ENCODE results near the gene RNF5. TPM values are rescaled to one million over a fixed set of nuclear protein-coding genes. Genes with fewer than 3 reads are reported as not detected.

RNF5 gene
- polyA plus RNA-seq, 1 of the 3 experiments (the other 2 are of a cell fraction) = 110 TPM

DNA sequence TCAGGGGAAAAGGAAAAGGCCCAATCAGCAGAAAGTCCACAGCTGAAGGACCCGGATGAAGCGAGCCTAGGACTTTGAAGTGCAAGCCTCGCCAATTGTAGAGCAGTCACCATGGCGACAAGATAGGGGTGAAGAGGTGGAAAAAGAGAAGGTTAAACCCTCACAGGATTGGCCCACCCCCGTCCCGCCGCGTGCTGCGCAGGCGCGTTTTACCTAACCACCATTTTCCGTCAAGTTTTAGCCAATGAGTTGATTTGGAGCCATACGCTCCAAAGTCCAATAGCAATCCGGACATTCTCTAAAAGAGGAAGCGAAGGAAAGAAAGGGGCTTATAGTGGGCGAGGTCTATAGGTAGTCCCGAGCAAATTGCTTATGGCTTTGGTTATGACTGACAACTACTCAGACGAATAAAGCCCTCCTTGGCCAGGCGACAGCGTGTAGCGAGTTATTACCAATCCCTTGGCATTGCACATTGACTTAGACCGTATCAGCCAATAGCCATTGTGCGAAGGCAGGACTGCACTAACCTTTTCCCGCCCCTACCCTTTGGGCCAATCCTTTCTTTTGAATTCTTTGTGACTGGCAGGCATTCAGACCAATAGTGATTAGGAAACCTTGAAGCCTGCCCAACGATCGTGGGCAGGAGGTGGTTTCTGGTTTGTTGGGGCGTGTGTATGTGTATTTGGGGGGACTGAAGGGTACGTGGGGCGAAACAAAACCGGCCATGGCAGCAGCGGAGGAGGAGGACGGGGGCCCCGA is at the start of gene RNF5 (continued):
- TF ChIP-seq, protein P1, sequence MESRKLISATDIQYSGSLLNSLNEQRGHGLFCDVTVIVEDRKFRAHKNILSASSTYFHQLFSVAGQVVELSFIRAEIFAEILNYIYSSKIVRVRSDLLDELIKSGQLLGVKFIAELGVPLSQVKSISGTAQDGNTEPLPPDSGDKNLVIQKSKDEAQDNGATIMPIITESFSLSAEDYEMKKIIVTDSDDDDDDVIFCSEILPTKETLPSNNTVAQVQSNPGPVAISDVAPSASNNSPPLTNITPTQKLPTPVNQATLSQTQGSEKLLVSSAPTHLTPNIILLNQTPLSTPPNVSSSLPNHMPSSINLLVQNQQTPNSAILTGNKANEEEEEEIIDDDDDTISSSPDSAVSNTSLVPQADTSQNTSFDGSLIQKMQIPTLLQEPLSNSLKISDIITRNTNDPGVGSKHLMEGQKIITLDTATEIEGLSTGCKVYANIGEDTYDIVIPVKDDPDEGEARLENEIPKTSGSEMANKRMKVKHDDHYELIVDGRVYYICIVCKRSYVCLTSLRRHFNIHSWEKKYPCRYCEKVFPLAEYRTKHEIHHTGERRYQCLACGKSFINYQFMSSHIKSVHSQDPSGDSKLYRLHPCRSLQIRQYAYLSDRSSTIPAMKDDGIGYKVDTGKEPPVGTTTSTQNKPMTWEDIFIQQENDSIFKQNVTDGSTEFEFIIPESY (IDR thresholded peaks at IDR 0.05; ENCODE audit: borderline replicate concordance, low read depth) = no peak
- TF ChIP-seq GATA2 (CRISPR knock-in tag; IDR thresholded peaks at IDR 0.05) = no peak

DNA sequence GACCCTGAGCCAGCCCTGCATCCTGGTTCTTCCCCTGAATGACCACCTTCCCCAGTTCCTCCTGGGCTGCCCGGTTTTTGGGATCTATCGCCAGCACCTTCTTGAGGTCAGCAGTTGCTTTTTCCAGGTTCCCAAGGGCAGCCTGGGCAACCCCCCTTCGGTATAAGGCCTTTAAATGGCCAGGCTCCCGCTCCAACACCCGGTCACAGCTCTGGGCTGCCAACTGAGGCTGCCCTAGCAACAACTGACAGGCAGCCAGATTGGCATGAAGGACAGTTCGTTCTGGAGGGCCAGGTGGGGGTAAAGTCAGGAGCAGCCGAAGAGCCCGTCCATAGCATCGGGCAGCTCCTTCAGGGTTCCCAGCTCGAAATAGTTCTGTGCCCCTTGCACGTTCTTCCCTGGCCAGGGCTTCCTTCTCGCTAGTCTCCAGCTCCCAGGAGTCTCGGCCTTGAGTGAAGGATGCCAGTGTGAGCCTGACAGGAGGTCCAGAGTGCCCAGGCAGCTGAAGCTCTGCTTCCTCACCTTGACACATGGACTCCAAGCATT is 49.4 kb upstream of the RNF5 start:
- 72% methylated on average over 7 of the region's 13 CpGs for WGBS (ENCODE audit: low lambda C conversion rate)
- no peaks in the 10 kb centered on the region for H3K9me2 ChIP-seq
- POLR2A ChIA-PET = interaction anchor here (0.5 to 1.9 kb wide), 5 partner anchors 11 to 1422 kb away, joined by 3 to 6 read pairs (median 4); partner anchors contain the start of gene ZBTB12
- peaks cover 5% of the 10 kb centered on the region for H3F3A ChIP-seq (replicated peaks; ENCODE audit: insufficient read depth)
- H3K4me2 ChIP-seq = peak overlapping the region; percentile 98
- no peak overlapping the region for H2AFZ ChIP-seq (ENCODE audit: low read depth)
- 0 out of 2 replicates have a peak overlapping the region, but pooled peaks have one; percentile 83 for H3K9ac ChIP-seq
- H3K4me3 ChIP-seq (ENCODE audit: low read depth in 2 of 2, low read length in 1 of 2) = peak overlapping the region; percentile 58 to 97
- DNase-seq = no peak
- H3K36me3 ChIP-seq (replicated peaks in 1 of 2; ENCODE audit: control insufficient read depth in 1 of 2, insufficient read depth in 2 of 2, low read length in 1 of 2) = peaks cover 11 to 13% of the 10 kb centered on the region in 2 experiments
- no peak for TF ChIP-seq NFIC (IDR thresholded peaks at IDR 0.05; ENCODE audit: borderline replicate concordance)
- TF ChIP-seq FOSL2 (IDR thresholded peaks at IDR 0.05; ENCODE audit: borderline replicate concordance, low read depth) = no peak
- no peak for TF ChIP-seq MXI1 (IDR thresholded peaks at IDR 0.05; ENCODE audit: low read depth, low read length)
- no peak for TF ChIP-seq RXRA (IDR thresholded peaks at IDR 0.05; ENCODE audit: borderline replicate concordance, low read depth)
- no peak for TF ChIP-seq SIN3A (IDR thresholded peaks at IDR 0.05; ENCODE audit: borderline replicate concordance, low read depth, low read length)
- no peak for TF ChIP-seq TEAD4 (IDR thresholded peaks at IDR 0.05; ENCODE audit: borderline replicate concordance, insufficient read depth)
- TF ChIP-seq, protein P2, sequence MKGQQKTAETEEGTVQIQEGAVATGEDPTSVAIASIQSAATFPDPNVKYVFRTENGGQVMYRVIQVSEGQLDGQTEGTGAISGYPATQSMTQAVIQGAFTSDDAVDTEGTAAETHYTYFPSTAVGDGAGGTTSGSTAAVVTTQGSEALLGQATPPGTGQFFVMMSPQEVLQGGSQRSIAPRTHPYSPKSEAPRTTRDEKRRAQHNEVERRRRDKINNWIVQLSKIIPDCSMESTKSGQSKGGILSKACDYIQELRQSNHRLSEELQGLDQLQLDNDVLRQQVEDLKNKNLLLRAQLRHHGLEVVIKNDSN (IDR thresholded peaks at IDR 0.05; ENCODE audit: borderline replicate concordance, low read depth) = no peak
- TF ChIP-seq JUND (IDR thresholded peaks at IDR 0.05) = no peak
- TF ChIP-seq, protein P3, sequence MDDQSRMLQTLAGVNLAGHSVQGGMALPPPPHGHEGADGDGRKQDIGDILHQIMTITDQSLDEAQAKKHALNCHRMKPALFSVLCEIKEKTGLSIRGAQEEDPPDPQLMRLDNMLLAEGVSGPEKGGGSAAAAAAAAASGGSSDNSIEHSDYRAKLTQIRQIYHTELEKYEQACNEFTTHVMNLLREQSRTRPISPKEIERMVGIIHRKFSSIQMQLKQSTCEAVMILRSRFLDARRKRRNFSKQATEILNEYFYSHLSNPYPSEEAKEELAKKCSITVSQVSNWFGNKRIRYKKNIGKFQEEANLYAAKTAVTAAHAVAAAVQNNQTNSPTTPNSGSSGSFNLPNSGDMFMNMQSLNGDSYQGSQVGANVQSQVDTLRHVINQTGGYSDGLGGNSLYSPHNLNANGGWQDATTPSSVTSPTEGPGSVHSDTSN (IDR thresholded peaks at IDR 0.05) = no peak
- TF ChIP-seq EZH2phosphoT487 (IDR thresholded peaks at IDR 0.05; ENCODE audit: borderline replicate concordance, low read depth) = no peak
- TF ChIP-seq, protein P1 (IDR thresholded peaks at IDR 0.05; ENCODE audit: borderline replicate concordance, low read depth) = no peak
- no peak for TF ChIP-seq ELF1 (IDR thresholded peaks at IDR 0.05)
- no peak for TF ChIP-seq RCOR1 (IDR thresholded peaks at IDR 0.05; ENCODE audit: low read length)
- TF ChIP-seq NRF1 (IDR thresholded peaks at IDR 0.05; ENCODE audit: low read depth, low read length) = no peak
- TF ChIP-seq RAD21 (IDR thresholded peaks at IDR 0.05; ENCODE audit: low read length) = no peak
- TF ChIP-seq MEF2A (IDR thresholded peaks at IDR 0.05; ENCODE audit: borderline replicate concordance, low read depth) = no peak
- no peak for TF ChIP-seq FOXJ3 (CRISPR knock-in tag; IDR thresholded peaks at IDR 0.05)
- TF ChIP-seq, protein P4, sequence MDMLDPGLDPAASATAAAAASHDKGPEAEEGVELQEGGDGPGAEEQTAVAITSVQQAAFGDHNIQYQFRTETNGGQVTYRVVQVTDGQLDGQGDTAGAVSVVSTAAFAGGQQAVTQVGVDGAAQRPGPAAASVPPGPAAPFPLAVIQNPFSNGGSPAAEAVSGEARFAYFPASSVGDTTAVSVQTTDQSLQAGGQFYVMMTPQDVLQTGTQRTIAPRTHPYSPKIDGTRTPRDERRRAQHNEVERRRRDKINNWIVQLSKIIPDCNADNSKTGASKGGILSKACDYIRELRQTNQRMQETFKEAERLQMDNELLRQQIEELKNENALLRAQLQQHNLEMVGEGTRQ (IDR thresholded peaks at IDR 0.05; ENCODE audit: borderline replicate concordance, low read depth, low read length) = no peak
- TF ChIP-seq, protein P5, sequence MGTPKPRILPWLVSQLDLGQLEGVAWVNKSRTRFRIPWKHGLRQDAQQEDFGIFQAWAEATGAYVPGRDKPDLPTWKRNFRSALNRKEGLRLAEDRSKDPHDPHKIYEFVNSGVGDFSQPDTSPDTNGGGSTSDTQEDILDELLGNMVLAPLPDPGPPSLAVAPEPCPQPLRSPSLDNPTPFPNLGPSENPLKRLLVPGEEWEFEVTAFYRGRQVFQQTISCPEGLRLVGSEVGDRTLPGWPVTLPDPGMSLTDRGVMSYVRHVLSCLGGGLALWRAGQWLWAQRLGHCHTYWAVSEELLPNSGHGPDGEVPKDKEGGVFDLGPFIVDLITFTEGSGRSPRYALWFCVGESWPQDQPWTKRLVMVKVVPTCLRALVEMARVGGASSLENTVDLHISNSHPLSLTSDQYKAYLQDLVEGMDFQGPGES (IDR thresholded peaks at IDR 0.05; ENCODE audit: low read depth, low read length) = no peak
- CTCF ChIA-PET = interaction anchor here (1.0 to 6.2 kb wide), 7 partner anchors 11 to 740 kb away, joined by 3 to 43 read pairs (median 6); partner anchors contain the start of gene TNXB
- H3K4me1 ChIP-seq (ENCODE audit: control insufficient read depth in 1 of 2, insufficient read depth in 2 of 2, low read depth in 1 of 2, low read length in 1 of 2) = peaks cover 18 to 22% of the 10 kb centered on the region in 2 experiments; a peak in 3 of 4 replicates
- H3K27ac ChIP-seq (ENCODE audit: low read depth in 2 of 2, low read length in 1 of 2) = peak overlapping the region; percentile 18 to 66; a peak in 2 of 4 replicates
- H3K27me3 ChIP-seq (ENCODE audit: insufficient read depth) = no peaks in the 10 kb centered on the region
- H3K79me2 ChIP-seq (ENCODE audit: insufficient read depth) = peaks cover 36% of the 10 kb centered on the region; the same call in 1 of the 2 replicates
- no peaks in the 10 kb centered on the region for H4K20me1 ChIP-seq (ENCODE audit: insufficient read depth)
- H3K9me3 ChIP-seq = no peaks in the 10 kb centered on the region

All from SK-N-SH (cell line).